Measurements from ENCODE around the gene KLHL35.

DNA sequence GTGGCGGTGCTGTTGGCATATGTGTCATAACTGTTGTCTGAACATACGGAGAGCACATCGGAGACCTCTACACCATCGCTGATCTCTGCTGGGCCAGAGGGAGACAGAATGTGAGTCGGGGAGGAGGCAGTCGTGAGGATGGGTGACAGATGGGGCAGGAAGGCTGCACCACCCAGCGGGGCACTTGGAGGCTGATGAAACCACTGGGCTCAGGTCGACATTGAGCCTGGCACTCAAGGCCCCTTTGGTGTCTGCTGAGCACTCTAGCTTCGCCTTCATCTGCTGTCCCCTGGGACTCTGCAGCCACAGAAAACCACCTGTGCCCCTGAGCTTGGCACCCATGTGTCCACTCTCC lies 2.5 kb upstream of the KLHL35 start:
- TF ChIP-seq CTCF (IDR thresholded peaks at IDR 0.05) (no peak), POLR2A (IDR thresholded peaks at IDR 0.05) (no peak)
